H1 (cell line): Measurements from ENCODE around the gene MCRS1. TPM values are rescaled to one million over a fixed set of nuclear protein-coding genes. Genes with fewer than 3 reads are reported as not detected.
"Not testable (repeated sequence)": the region's sequence is repeated elsewhere in the genome, so short reads cannot be mapped to it uniquely, and the experiment has no call there.

ENCODE experiments used
- CTCF ChIA-PET: fragments of 300-600 bp; sonication (Branson Sonifier 250); formaldehyde crosslinking; loops from one replicate; lab custom pipeline; 2021; ENCODE audit not compliant: partially characterized antibody; lab: Charles Lee
- POLR2A ChIA-PET: fragments of 300-600 bp; sonication (Branson Sonifier 250); formaldehyde crosslinking; loops from one replicate; lab custom pipeline; 2021; ENCODE audit warnings: inconsistent platforms; ENCODE audit not compliant: partially characterized antibody; lab: Charles Lee
- DNase-seq, 2 experiments: peaks; one replicate each; pipeline versions ENCODE4 v3.0.0 to v3.0.0-alpha.2; 2010 to 2022; ENCODE audit warnings: low spot score in 2 of 2, low read depth in 1 of 2, mixed read lengths in 1 of 2
- FAIRE-seq: peaks from 2 replicates; lab custom pipeline; 2011; peaks lifted over from hg19 to GRCh38; lab: Jason Lieb, UNC
- H2AFZ ChIP-seq: 2 replicates; pipeline ENCODE4 v1.8.1; 2012; ENCODE audit warnings: low read length, inconsistent platforms
- H2AK5ac ChIP-seq: 2 replicates; pipeline ENCODE4 v1.6.1; 2013; ENCODE audit warnings: low read depth, low read length
- H2BK120ac ChIP-seq: replicated peaks from 2 replicates; pipeline ENCODE3; 2013; ENCODE audit warnings: low read depth, low read length, inconsistent platforms
- H2BK12ac ChIP-seq: 2 replicates; pipeline ENCODE4 v1.6.1; 2013; ENCODE audit warnings: low read depth, low read length
- H2BK15ac ChIP-seq: 2 replicates; pipeline ENCODE4 v1.6.1; 2013; ENCODE audit warnings: low read length
- H2BK20ac ChIP-seq: 2 replicates; pipeline ENCODE4 v1.6.1; 2013; ENCODE audit warnings: low read length
- H2BK5ac ChIP-seq: 2 replicates; pipeline ENCODE4 v1.6.1; 2013; ENCODE audit warnings: low read depth, low read length
- H3K14ac ChIP-seq: 2 replicates; pipeline ENCODE4 v1.6.1; 2013; ENCODE audit warnings: inconsistent platforms; ENCODE audit not compliant: insufficient read length
- H3K18ac ChIP-seq: 2 replicates; pipeline ENCODE4 v1.6.1; 2013; ENCODE audit warnings: low read length; ENCODE audit errors: extremely low read depth
- H3K23ac ChIP-seq: 2 replicates; pipeline ENCODE4 v1.6.1; 2013; ENCODE audit warnings: inconsistent platforms; ENCODE audit not compliant: insufficient read length
- H3K23me2 ChIP-seq: 2 replicates; pipeline ENCODE4 v1.6.1; 2013; ENCODE audit warnings: low read depth, low read length
- H3K27ac ChIP-seq: 2 replicates; pipeline ENCODE4 v1.6.1; 2011; ENCODE audit warnings: low read depth, low read length, inconsistent platforms
- H3K27me3 ChIP-seq, 4 experiments: replicated peaks in 1 of 4; 1 replicate in 1 of 4; 2 replicates in 3 of 4; pipeline versions ENCODE4 v1.6.1 to v1.8.1; 2011 to 2013; ENCODE audit warnings: low read length in 3 of 4, mild to moderate bottlenecking in 3 of 4, inconsistent platforms in 2 of 4, mixed read lengths in 2 of 4, moderate library complexity in 1 of 4; ENCODE audit not compliant: control insufficient read depth in 3 of 4, insufficient read depth in 3 of 4; ENCODE audit errors: extremely low read depth in 1 of 4
- H3K36me3 ChIP-seq, 4 experiments: 2 replicates each; pipeline versions ENCODE4 v1.6.1 to v1.8.1; 2011 to 2013; ENCODE audit warnings: mild to moderate bottlenecking in 4 of 4, low read length in 3 of 4, moderate library complexity in 2 of 4, control low read depth in 1 of 4, inconsistent platforms in 1 of 4; ENCODE audit not compliant: insufficient read depth in 4 of 4, control insufficient read depth in 2 of 4
- H3K4ac ChIP-seq: replicated peaks from 2 replicates; pipeline ENCODE3; 2013; ENCODE audit warnings: low read length, low read depth, mixed read lengths, inconsistent platforms; ENCODE audit not compliant: insufficient read length
- H3K4me1 ChIP-seq, 4 experiments: replicated peaks in 1 of 4; 1 replicate in 1 of 4; 2 replicates in 3 of 4; pipeline versions ENCODE4 v1.6.1 to v1.8.1; 2011 to 2013; ENCODE audit warnings: low read length in 3 of 4, inconsistent platforms in 2 of 4, mixed read lengths in 1 of 4; ENCODE audit not compliant: insufficient read depth in 4 of 4, control insufficient read depth in 3 of 4
- H3K4me2 ChIP-seq, 2 experiments: 2 replicates each; pipeline versions ENCODE4 v1.6.1 to v1.8.1; 2011 to 2013; ENCODE audit warnings: low read depth in 2 of 2, low read length in 2 of 2, control low read depth in 1 of 2, inconsistent platforms in 1 of 2, mild to moderate bottlenecking in 1 of 2; ENCODE audit not compliant: insufficient read depth in 1 of 2
- H3K4me3 ChIP-seq, 4 experiments: fragments of 200-600, 300-600 bp in 1 of 4; sonication (generic), shearing (Covaris generic), sonication (Bioruptor Twin) in 1 of 4; 2 replicates each; pipeline versions ENCODE4 v1.5.1 to v1.8.1; 2011 to 2016; ENCODE audit warnings: low read length in 4 of 4, low read depth in 3 of 4, control low read depth in 2 of 4, inconsistent platforms in 2 of 4, mild to moderate bottlenecking in 2 of 4, mixed read lengths in 1 of 4, moderate library complexity in 1 of 4; ENCODE audit not compliant: insufficient read depth in 2 of 4; ENCODE audit errors: extremely low read depth in 1 of 4
- H3K56ac ChIP-seq: replicated peaks from 2 replicates; pipeline ENCODE3; 2013; ENCODE audit warnings: low read depth, mild to moderate bottlenecking, mixed read lengths, low read length, inconsistent platforms; ENCODE audit not compliant: insufficient read length
- H3K79me1 ChIP-seq: 2 replicates; pipeline ENCODE4 v1.6.1; 2013; ENCODE audit warnings: low read depth, low read length, control low read depth
- H3K79me2 ChIP-seq, 2 experiments: 2 replicates each; pipeline versions ENCODE4 v1.6.1 to v1.8.1; 2012 to 2013; ENCODE audit warnings: low read length in 2 of 2, mild to moderate bottlenecking in 2 of 2, inconsistent platforms in 1 of 2; ENCODE audit not compliant: insufficient read depth in 2 of 2, control insufficient read depth in 1 of 2
- H3K9ac ChIP-seq, 4 experiments: replicated peaks in 1 of 4; 1 replicate in 1 of 4; 2 replicates in 3 of 4; pipeline versions ENCODE4 v1.6.1 to v1.8.1; 2011 to 2013; ENCODE audit warnings: low read depth in 3 of 4, low read length in 3 of 4, control low read depth in 2 of 4, mild to moderate bottlenecking in 2 of 4, moderate library complexity in 2 of 4, inconsistent platforms in 1 of 4; ENCODE audit errors: extremely low read depth in 1 of 4
- H3K9me3 ChIP-seq, 2 experiments: 2 replicates each; pipeline versions ENCODE4 v1.6.1 to v1.8.1; 2012 to 2013; ENCODE audit warnings: mild to moderate bottlenecking in 2 of 2, moderate library complexity in 2 of 2, control low read depth in 1 of 2, inconsistent platforms in 1 of 2, low read depth in 1 of 2, low read length in 1 of 2, mixed read lengths in 1 of 2; ENCODE audit not compliant: insufficient read depth in 2 of 2
- H4K20me1 ChIP-seq, 2 experiments: replicated peaks in 1 of 2; 2 replicates each; pipeline versions ENCODE3 to v1.8.1; 2011 to 2013; ENCODE audit warnings: inconsistent platforms in 2 of 2, low read length in 2 of 2, mild to moderate bottlenecking in 1 of 2; ENCODE audit not compliant: insufficient read depth in 2 of 2, control insufficient read depth in 1 of 2
- H4K5ac ChIP-seq: 2 replicates; pipeline ENCODE4 v1.6.1; 2013; ENCODE audit warnings: low read length, low read depth, mixed read lengths, inconsistent platforms; ENCODE audit not compliant: insufficient read length
- H4K8ac ChIP-seq: 2 replicates; pipeline ENCODE4 v1.8.0; 2013; ENCODE audit warnings: mild to moderate bottlenecking, moderate library complexity, low read length, inconsistent platforms; ENCODE audit not compliant: insufficient read depth; ENCODE audit errors: extremely low read depth
- H4K91ac ChIP-seq: replicated peaks from 2 replicates; pipeline ENCODE3; 2013; ENCODE audit warnings: low read length, mixed read lengths, inconsistent platforms; ENCODE audit not compliant: insufficient read length
- WGBS, 2 experiments: shearing (Covaris generic) in 1 of 2; methylation state at CpG; one replicate each; pipeline versions ENCODE4 v1.1.6 to v1.1.7; 2013 to 2015; ENCODE audit warnings: low lambda C conversion rate in 2 of 2, mixed read lengths in 2 of 2, inconsistent platforms in 1 of 2, low coverage in 1 of 2, missing lambda C conversion rate in 1 of 2; ENCODE audit not compliant: insufficient replicate concordance in 2 of 2, insufficient coverage in 1 of 2, insufficient read length in 1 of 2; ENCODE audit errors: extremely low coverage in 1 of 2, missing lambda C conversion rate in 1 of 2; 5-methylcytosine and 5-hydroxymethylcytosine counted together
- polyA plus RNA-seq, 7 experiments: library from polyadenylated mRNA; depleted of rRNA in 3 of 7; stranded (reverse) in 5 of 7; unstranded in 2 of 7; fragments of >200 nt in 5 of 7; fragments of 200-250 nt in 2 of 7; gene quantifications; 1 replicate in 5 of 7; 2 replicates in 1 of 7; 4 replicates in 1 of 7; pipeline versions ENCODE4 v1.2.1 to v1.2.3, GENCODE V29; 2011 to 2013; ENCODE audit warnings: missing spikeins in 2 of 7, mixed read lengths in 2 of 7
- total RNA-seq: library from RNA; stranded (reverse); fragmentation: NEBNext Ultra II Directional; extraction: Animal tissue kit (Norgen Biotek cat#: 25700); gene quantifications from 2 replicates; pipeline ENCODE4 v1.2.1, GENCODE V29; 2021

The MCRS1 gene
- total and polyA plus RNA-seq, 2 of the 8 experiments (the other 6 are each of a cell fraction or from before 2014, with no cell fraction given), result 90.3 to 139 TPM

DNA sequence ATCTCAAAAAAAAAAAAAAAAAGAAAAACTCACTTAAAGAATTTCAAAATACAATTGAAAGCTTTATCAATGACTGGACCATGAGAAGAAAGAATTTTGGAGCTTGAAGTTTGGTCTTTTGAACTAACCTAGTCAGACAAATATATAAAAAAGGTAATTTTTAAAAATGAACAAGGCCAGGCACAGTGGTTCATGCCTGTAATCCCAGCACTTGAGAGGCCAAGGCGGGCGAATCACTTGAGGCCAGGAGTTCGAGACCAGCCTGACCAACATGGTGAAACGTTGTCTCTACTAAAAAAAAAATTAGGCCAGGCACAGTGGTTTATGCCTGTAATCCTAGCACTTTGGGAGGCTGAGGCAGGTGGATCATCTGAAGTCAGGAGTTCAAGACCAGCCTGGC, 42.8 kb upstream of the MCRS1 start:
- H3K79me2 ChIP-seq, H3K4me3 ChIP-seq, H3K9ac ChIP-seq, H2BK5ac ChIP-seq, H3K9me3 ChIP-seq, H3K23me2 ChIP-seq, H3K18ac ChIP-seq, H4K5ac ChIP-seq, DNase-seq, H3K4me2 ChIP-seq, H4K8ac ChIP-seq, H2BK120ac ChIP-seq, H3K36me3 ChIP-seq, POLR2A ChIA-PET, H3K4ac ChIP-seq, H2BK12ac ChIP-seq, H3K27me3 ChIP-seq, H2AFZ ChIP-seq, FAIRE-seq, H4K91ac ChIP-seq, H3K4me1 ChIP-seq, H2BK20ac ChIP-seq, H2AK5ac ChIP-seq, H2BK15ac ChIP-seq, H3K23ac ChIP-seq, H3K27ac ChIP-seq, H4K20me1 ChIP-seq, H3K79me1 ChIP-seq, H3K14ac ChIP-seq, H3K56ac ChIP-seq: not testable (repeated sequence)
- CTCF ChIA-PET, result interaction anchor here (1.1 to 3.8 kb wide), 4 partner anchors 27 to 268 kb away, joined by 4 to 14 read pairs (median 8); no protein-coding TSS in a partner anchor
- 96% methylated on average over 4 of the region's 4 CpGs; no CpG with 5 or more reads in 1 of the 2 experiments for WGBS, 2 experiments
